Omental fat pad (tissue), 4 donors: Measurements from ENCODE around the gene ZIC1. TPM values are rescaled to one million over a fixed set of nuclear protein-coding genes. Genes with fewer than 3 reads are reported as not detected.

Experiments used
- ATAC-seq: fragments of 150-250 bp; one replicate; pipeline ENCODE4 v1.9.1; 2016; ENCODE audit warnings: mild to moderate bottlenecking, moderate library complexity; ENCODE audit not compliant: low FRiP score
- DNase-seq: peaks from one replicate; pipeline ENCODE4 v3.0.0-alpha.2; 2019; ENCODE audit warnings: low spot score
- total RNA-seq, 4 donors: library from RNA; depleted of rRNA; stranded (reverse); fragments of >200 nt; gene quantifications; one replicate each; pipeline ENCODE4 v1.1.0, GENCODE V29; 2016
- TF ChIP-seq, protein P1 (sequence below), 3 donors: fragments of 450-650 bp; IDR thresholded peaks; one replicate each; pipeline ENCODE4 v1.5.1; 2016 to 2017; ENCODE audit warnings: antibody characterized with exemption in 3 of 3, mild to moderate bottlenecking in 3 of 3, moderate library complexity in 2 of 3

Gene ZIC1
- total RNA-seq: not detected

DNA sequence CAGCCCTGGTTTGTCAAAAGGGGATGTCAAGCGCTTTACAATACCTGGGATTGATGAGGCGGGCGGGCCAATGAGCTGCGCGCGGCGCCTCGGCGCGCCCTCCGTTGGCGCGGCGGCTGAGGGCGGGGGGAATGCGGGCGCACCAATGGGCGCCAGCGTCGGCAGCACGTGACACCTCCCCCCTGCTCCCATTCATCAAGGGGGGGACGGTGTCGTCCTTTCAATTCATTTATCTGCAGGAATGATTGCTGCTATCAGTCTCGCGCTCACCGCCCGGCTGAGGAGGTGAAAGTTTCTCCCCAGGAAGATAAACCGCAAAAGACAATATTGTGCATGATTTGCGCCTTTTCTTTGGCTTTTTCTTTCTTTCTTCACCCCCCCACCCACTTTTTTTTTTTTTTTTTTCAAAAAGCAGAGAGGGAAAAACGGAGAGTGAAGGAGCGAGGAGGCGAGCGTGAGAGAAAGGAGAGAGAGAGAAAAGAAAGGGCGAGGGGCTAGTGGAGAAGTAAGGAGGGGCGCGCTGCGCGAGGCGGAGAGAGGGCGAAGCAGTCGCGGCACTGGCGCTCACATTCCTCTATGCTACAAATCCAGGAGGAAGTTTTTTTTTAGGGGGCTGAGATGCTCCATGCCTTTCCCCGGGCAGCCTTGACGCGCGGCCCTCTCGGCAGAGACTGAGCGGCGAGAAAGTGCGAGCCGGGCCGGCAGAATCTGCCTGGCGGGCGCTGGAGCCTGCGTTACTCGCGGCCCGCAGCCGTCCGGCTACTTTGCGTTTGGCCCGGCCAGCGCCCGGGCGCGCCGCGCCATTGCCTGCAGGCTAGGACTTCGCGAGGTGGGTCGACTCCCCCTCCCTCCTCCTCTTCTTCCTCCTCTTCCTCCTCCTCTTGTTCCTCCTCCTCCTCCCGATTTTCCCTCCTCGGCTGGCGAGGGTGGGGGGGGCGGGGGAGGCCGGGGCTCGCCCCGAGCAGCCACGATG, at the start of gene ZIC1:
Gene ZIC1, plus strand, starts transcription at position 223 of the 973 bp plus-strand sequence. Its CDS starts 748 bp downstream, at position 971.
- ATAC-seq (no peak), DNase-seq (no peak)
- TF ChIP-seq, protein P1, sequence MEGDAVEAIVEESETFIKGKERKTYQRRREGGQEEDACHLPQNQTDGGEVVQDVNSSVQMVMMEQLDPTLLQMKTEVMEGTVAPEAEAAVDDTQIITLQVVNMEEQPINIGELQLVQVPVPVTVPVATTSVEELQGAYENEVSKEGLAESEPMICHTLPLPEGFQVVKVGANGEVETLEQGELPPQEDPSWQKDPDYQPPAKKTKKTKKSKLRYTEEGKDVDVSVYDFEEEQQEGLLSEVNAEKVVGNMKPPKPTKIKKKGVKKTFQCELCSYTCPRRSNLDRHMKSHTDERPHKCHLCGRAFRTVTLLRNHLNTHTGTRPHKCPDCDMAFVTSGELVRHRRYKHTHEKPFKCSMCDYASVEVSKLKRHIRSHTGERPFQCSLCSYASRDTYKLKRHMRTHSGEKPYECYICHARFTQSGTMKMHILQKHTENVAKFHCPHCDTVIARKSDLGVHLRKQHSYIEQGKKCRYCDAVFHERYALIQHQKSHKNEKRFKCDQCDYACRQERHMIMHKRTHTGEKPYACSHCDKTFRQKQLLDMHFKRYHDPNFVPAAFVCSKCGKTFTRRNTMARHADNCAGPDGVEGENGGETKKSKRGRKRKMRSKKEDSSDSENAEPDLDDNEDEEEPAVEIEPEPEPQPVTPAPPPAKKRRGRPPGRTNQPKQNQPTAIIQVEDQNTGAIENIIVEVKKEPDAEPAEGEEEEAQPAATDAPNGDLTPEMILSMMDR (IDR thresholded peaks at IDR 0.05): no peak

DNA sequence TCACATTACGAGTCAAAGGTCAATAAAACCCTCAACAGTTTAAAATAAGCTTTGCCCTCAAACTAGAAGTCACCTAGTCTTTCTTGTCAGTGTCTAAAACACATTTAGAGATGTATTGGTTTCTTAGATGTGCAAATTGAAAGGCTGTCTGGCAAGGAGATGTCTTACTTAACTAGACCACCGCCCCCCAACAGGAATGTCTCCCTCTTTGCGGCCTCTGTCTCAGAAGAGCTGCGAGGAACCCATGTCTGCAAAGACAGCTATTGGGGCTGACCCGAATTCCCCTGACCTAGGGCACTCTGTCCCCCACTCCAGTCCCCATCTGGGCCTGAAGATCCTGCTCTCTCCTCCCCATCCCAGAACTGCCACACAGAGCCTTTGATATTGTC, 49.1 kb upstream of the ZIC1 start:
- no peak for DNase-seq
- TF ChIP-seq, protein P1 (IDR thresholded peaks at IDR 0.05): no peak
- ATAC-seq: no peak

DNA sequence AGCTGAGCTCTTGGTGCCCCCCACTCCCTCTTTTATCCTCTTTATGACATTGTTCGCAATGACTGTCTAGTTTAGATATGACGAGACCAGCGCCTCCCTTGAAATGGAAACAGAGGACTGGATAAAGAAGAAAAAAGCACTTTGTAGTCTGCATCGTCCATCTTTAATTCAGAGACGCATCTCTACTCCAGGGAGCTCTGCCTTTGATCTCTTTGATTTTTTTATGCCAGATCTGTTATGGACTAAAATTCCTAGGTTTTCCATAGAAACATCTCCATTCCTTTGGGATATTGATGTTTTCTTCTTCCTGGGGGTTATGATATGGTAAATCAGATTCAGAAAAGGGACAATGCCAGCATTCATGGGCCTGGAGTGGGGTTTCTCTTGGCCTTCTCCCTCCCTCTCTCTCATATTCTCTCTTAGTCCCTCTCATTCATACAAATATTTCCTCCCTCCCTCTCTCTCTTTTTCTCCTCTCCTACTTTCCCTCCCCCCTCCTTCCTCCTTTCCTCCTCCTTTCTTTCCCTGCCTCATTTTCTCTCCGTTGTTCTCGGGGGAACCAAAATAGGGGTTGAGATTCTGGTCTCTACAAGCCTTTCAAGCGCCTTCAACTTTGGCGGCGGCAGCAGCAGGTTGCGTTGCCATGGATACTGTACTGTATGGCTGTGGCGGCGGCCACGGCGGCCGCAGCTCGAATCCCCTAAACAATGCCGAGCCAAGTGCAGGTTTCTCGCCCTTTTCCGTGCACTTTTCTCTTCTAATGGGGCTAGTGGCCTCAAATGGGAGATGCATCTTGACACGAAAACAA, 48.3 kb upstream of the ZIC1 start:
- no peak for ATAC-seq
- DNase-seq: no peak
- TF ChIP-seq, protein P1 (IDR thresholded peaks at IDR 0.05): no peak

DNA sequence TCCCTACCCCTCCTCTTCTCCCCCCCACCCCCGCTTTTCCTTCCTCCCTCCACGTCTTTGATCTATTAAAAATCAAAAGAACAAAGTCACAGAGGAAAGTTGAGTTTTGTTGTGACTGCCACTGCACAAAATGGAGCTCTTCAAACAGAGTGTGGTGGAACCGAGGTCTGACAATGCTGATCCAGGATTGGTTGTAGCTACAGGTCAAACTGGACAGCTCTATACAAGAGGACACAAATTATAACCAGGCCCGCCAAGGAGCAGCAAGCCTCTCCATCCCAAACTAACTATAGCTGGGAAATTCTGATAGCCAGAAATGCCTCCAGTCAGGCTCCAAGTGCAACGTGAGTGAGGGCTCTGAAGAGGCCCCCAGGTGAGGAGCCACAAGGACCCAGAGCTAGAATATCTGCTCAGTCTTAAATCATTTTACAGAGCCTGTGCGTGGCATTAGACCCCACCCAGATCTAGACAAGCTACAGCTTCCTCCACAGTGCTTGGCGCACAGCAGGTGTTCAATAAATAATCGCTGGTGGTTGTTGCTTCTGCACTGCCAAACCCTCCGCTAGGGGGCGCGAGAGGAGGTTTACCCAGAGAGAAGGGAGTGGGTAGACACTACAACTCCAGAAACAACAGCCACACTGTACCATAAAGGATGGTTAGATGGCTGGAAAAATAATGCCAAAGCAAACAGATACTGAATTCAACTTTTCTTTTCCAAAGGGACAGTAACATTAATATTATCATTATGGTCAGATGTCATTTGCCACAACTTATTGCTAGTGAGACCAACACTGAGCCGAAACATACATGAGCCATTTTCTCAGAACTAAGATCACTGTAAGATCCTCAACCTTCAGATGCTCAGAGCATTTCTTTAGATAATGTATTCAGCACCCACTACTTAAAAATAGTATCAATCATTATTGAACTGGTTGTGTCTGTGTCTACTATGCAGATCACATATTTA, 47.4 kb upstream of the ZIC1 start:
- TF ChIP-seq, protein P1 (IDR thresholded peaks at IDR 0.05): no peak
- DNase-seq: no peak

DNA sequence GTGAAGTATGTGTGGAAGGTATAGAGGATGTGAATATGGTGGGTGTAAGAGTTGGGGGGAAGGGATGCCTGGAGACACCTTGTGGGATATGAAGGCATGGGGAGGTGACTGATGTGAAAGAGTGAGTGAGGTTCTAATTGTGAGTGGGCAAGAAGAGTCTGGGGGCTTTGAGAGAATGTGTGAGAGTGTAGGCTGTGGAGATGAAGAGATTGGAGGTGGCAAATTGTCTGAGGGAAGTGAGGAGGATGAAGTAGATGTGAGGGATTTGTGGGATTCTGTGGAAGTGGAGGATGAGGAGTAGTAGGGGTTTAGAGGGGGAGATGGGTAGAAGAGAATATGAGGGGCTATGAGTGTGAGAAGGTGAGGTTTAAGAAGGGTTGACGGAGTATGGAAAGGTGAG, 44.4 kb upstream of the ZIC1 start:
- TF ChIP-seq, protein P1 (IDR thresholded peaks at IDR 0.05): no peak
- DNase-seq (no peak), ATAC-seq (no peak)

More for the DNA sequence above, 47.4 kb upstream of the ZIC1 start:
- no peak for ATAC-seq
